RWPE2 (cell line): Measurements from ENCODE around the gene APCDD1L.
"Not testable (repeated sequence)": the region's sequence is repeated elsewhere in the genome, so short reads cannot be mapped to it uniquely, and the experiment has no call there.

Experiments used
- ATAC-seq: fragments of 200-7000 bp; cut with Tn5 transposase; 3 replicates; pipeline ENCODE4 v1.9.1; 2021; ENCODE audit warnings: low read depth
- DNase-seq: peaks from one replicate; pipeline ENCODE4 v3.0.0-alpha.2; 2020; ENCODE audit warnings: low spot score
- H3K27ac ChIP-seq: fragments of 450-650 bp; 2 replicates; pipeline ENCODE4 v1.5.1; 2017; ENCODE audit warnings: mild to moderate bottlenecking; ENCODE audit not compliant: poor library complexity, severe bottlenecking
- H3K27me3 ChIP-seq: fragments of 250-450 bp; sonication (Bioruptor Pico); 2 replicates; pipeline ENCODE4 v1.5.1; 2021; ENCODE audit warnings: mild to moderate bottlenecking, moderate library complexity; ENCODE audit not compliant: insufficient read depth, poor library complexity, severe bottlenecking
- H3K36me3 ChIP-seq: fragments of 250-450 bp; sonication (Bioruptor Pico); 2 replicates; pipeline ENCODE4 v1.5.1; 2020; ENCODE audit warnings: low read depth, mild to moderate bottlenecking, moderate library complexity
- H3K4me1 ChIP-seq: fragments of 250-450 bp; sonication (Bioruptor Pico); 2 replicates; pipeline ENCODE4 v1.5.1; 2021; ENCODE audit warnings: mild to moderate bottlenecking, moderate library complexity; ENCODE audit not compliant: insufficient read depth, poor library complexity, severe bottlenecking
- H3K4me3 ChIP-seq: fragments of 250-450 bp; sonication (Bioruptor Pico); 2 replicates; pipeline ENCODE4 v1.5.1; 2021; ENCODE audit warnings: mild to moderate bottlenecking, moderate library complexity; ENCODE audit not compliant: severe bottlenecking
- H3K9me3 ChIP-seq: fragments of 250-450 bp; sonication (Bioruptor Pico); 2 replicates; pipeline ENCODE4 v1.5.1; 2021; ENCODE audit warnings: mild to moderate bottlenecking, moderate library complexity; ENCODE audit not compliant: severe bottlenecking
- CTCF ChIP-seq: fragments of 450-650 bp; IDR thresholded peaks from one replicate; pipeline ENCODE4 v1.5.1; 2017; ENCODE audit warnings: mild to moderate bottlenecking, moderate library complexity; ENCODE audit not compliant: poor library complexity, severe bottlenecking

Gene APCDD1L

GRCh38 chr20:58544891-58545290 lies 29.7 kb upstream of the APCDD1L start:
- peaks cover 27% of the 10 kb centered on the region for H3K4me1 ChIP-seq
- TF ChIP-seq CTCF: no peak
- no peak overlapping the region for H3K27ac ChIP-seq
- DNase-seq: peak; percentile 43
- no peaks in the 10 kb centered on the region for H3K27me3 ChIP-seq
- H3K9me3 ChIP-seq: no peaks in the 10 kb centered on the region
- ATAC-seq: no peak
- no peaks in the 10 kb centered on the region for H3K36me3 ChIP-seq
- H3K4me3 ChIP-seq: no peak overlapping the region

GRCh38 chr20:58544286-58544685 lies 29.1 kb upstream of the APCDD1L start:
- TF ChIP-seq CTCF: no peak
- Histone ChIP-seq H3K9me3 (no peaks in the 10 kb centered on the region), H3K27me3 (no peaks in the 10 kb centered on the region), H3K36me3 (no peaks in the 10 kb centered on the region), H3K27ac (no peak overlapping the region), H3K4me1 (peaks cover 27% of the 10 kb centered on the region), H3K4me3 (no peak overlapping the region)
- DNase-seq (peak; percentile 47), ATAC-seq (no peak)

GRCh38 chr20:58543274-58543673 lies 28.1 kb upstream of the APCDD1L start:
- Histone ChIP-seq H3K27me3 (no peaks in the 10 kb centered on the region), H3K27ac (peak overlapping the region; percentile 43), H3K9me3 (peaks cover under 1% of the 10 kb centered on the region), H3K36me3 (no peaks in the 10 kb centered on the region), H3K4me3 (no peak overlapping the region), H3K4me1 (peaks cover 27% of the 10 kb centered on the region)
- no peak for DNase-seq
- no peak for ATAC-seq
- TF ChIP-seq CTCF: no peak

GRCh38 chr20:58542411-58543095 lies 27.4 kb upstream of the APCDD1L start:
- peak; percentile 66 for ATAC-seq
- no peak overlapping the region for H3K4me3 ChIP-seq
- peak; percentile 6 for TF ChIP-seq CTCF
- peaks cover 22% of the 10 kb centered on the region for H3K4me1 ChIP-seq
- peak overlapping the region; percentile 43 for H3K27ac ChIP-seq
- no peaks in the 10 kb centered on the region for H3K36me3 ChIP-seq
- no peaks in the 10 kb centered on the region for H3K27me3 ChIP-seq
- peaks cover 6% of the 10 kb centered on the region for H3K9me3 ChIP-seq
- DNase-seq: peak; percentile 80

GRCh38 chr20:58542034-58542410 lies 26.8 kb upstream of the APCDD1L start:
- H3K27me3 ChIP-seq, H3K9me3 ChIP-seq, H3K4me3 ChIP-seq, H3K36me3 ChIP-seq: not testable (repeated sequence)
- peak overlapping the region; percentile 43 for H3K27ac ChIP-seq
- peak; percentile 71 for ATAC-seq
- DNase-seq: peak; percentile 80
- peaks cover 16% of the 10 kb centered on the region for H3K4me1 ChIP-seq
